ENCODE results near the gene HEPN1.

The HEPN1 gene

GRCh38 chr11:124937336-124937935, 18.4 kb downstream of the HEPN1 start:
- Mint-ChIP-seq H3K4me1 (no peaks in the 10 kb centered on the region), H3K4me3 (no peak overlapping the region), H3K27ac (no peak overlapping the region), H3K9me3 (no peaks in the 10 kb centered on the region), H3K36me3 (ENCODE audit: low read depth) (no peaks in the 10 kb centered on the region), H3K27me3 (peaks cover 2% of the 10 kb centered on the region)
- no peak for ATAC-seq
- no peak for DNase-seq

GRCh38 chr11:124938206-124938765, 19.2 kb downstream of the HEPN1 start:
- Mint-ChIP-seq H3K27ac (no peak overlapping the region), H3K4me1 (peaks cover 7% of the 10 kb centered on the region), H3K36me3 (ENCODE audit: low read depth) (no peaks in the 10 kb centered on the region), H3K27me3 (peaks cover 2% of the 10 kb centered on the region), H3K4me3 (no peak overlapping the region), H3K9me3 (no peaks in the 10 kb centered on the region)
- DNase-seq = no peak
- ATAC-seq = no peak

- Mint-ChIP-seq H3K36me3 (ENCODE audit: low read depth) (no peaks in the 10 kb centered on the region), H3K27ac (no peak overlapping the region), H3K27me3 (peaks cover 2% of the 10 kb centered on the region), H3K4me1 (peaks cover 13% of the 10 kb centered on the region), H3K4me3 (no peak overlapping the region), H3K9me3 (no peaks in the 10 kb centered on the region)
- no peak for ATAC-seq
- no peak for DNase-seq
These were observed 19.9 kb downstream of the HEPN1 start for GRCh38 chr11:124938970-124939369.

GRCh38 chr11:124941703-124942102, 22.7 kb downstream of the HEPN1 start:
- no peak for ATAC-seq
- H3K4me3 Mint-ChIP-seq = no peak overlapping the region
- no peak overlapping the region for H3K27ac Mint-ChIP-seq
- H3K36me3 Mint-ChIP-seq (ENCODE audit: low read depth) = no peaks in the 10 kb centered on the region
- no peaks in the 10 kb centered on the region for H3K9me3 Mint-ChIP-seq
- H3K4me1 Mint-ChIP-seq = peaks cover 13% of the 10 kb centered on the region
- no peaks in the 10 kb centered on the region for H3K27me3 Mint-ChIP-seq
- no peak for DNase-seq

GRCh38 chr11:124942466-124943253, 23.6 kb downstream of the HEPN1 start:
- Mint-ChIP-seq H3K36me3 (ENCODE audit: low read depth) (no peaks in the 10 kb centered on the region), H3K27ac (no peak overlapping the region), H3K4me3 (no peak overlapping the region), H3K9me3 (no peaks in the 10 kb centered on the region), H3K4me1 (peaks cover 13% of the 10 kb centered on the region), H3K27me3 (no peaks in the 10 kb centered on the region)
- no peak for DNase-seq
- ATAC-seq = no peak

GRCh38 chr11:124943254-124943616, 24.2 kb downstream of the HEPN1 start:
- no peak for ATAC-seq
- H3K4me3 Mint-ChIP-seq = no peak overlapping the region
- H3K27me3 Mint-ChIP-seq = no peaks in the 10 kb centered on the region
- no peak overlapping the region for H3K27ac Mint-ChIP-seq
- peaks cover 6% of the 10 kb centered on the region for H3K9me3 Mint-ChIP-seq
- H3K36me3 Mint-ChIP-seq (ENCODE audit: low read depth) = peaks cover under 1% of the 10 kb centered on the region
- H3K4me1 Mint-ChIP-seq = peaks cover 13% of the 10 kb centered on the region
- DNase-seq = no peak

- no peaks in the 10 kb centered on the region for H3K27me3 Mint-ChIP-seq
- H3K4me3 Mint-ChIP-seq = no peak overlapping the region
- peaks cover 3% of the 10 kb centered on the region for H3K36me3 Mint-ChIP-seq (ENCODE audit: low read depth)
- H3K4me1 Mint-ChIP-seq = peaks cover 13% of the 10 kb centered on the region
- DNase-seq = no peak
- peaks cover 11% of the 10 kb centered on the region for H3K9me3 Mint-ChIP-seq
- no peak overlapping the region for H3K27ac Mint-ChIP-seq
- peak; percentile 20 for ATAC-seq
These were observed 24.7 kb downstream of the HEPN1 start for GRCh38 chr11:124943741-124944140.

GRCh38 chr11:124944565-124944964, 25.5 kb downstream of the HEPN1 start:
- no peak overlapping the region for H3K27ac Mint-ChIP-seq
- peaks cover 11% of the 10 kb centered on the region for H3K9me3 Mint-ChIP-seq
- H3K4me3 Mint-ChIP-seq = no peak overlapping the region
- no peak for DNase-seq
- peaks cover 18% of the 10 kb centered on the region for H3K4me1 Mint-ChIP-seq
- H3K27me3 Mint-ChIP-seq = no peaks in the 10 kb centered on the region
- ATAC-seq = no peak
- H3K36me3 Mint-ChIP-seq (ENCODE audit: low read depth) = peaks cover 3% of the 10 kb centered on the region

GRCh38 chr11:124945826-124946225, 26.8 kb downstream of the HEPN1 start:
- no peak for DNase-seq
- Mint-ChIP-seq H3K4me3 (no peak overlapping the region), H3K9me3 (peaks cover 11% of the 10 kb centered on the region), H3K4me1 (peaks cover 20% of the 10 kb centered on the region), H3K27ac (no peak overlapping the region), H3K36me3 (ENCODE audit: low read depth) (peaks cover 3% of the 10 kb centered on the region), H3K27me3 (no peaks in the 10 kb centered on the region)
- ATAC-seq = no peak

GRCh38 chr11:124946735-124947141, 27.7 kb downstream of the HEPN1 start:
- peaks cover 11% of the 10 kb centered on the region for H3K9me3 Mint-ChIP-seq
- H3K4me3 Mint-ChIP-seq = no peak overlapping the region
- no peaks in the 10 kb centered on the region for H3K27me3 Mint-ChIP-seq
- H3K4me1 Mint-ChIP-seq = peaks cover 20% of the 10 kb centered on the region
- no peak overlapping the region for H3K27ac Mint-ChIP-seq
- H3K36me3 Mint-ChIP-seq (ENCODE audit: low read depth) = peaks cover 3% of the 10 kb centered on the region
- ATAC-seq (no peak), DNase-seq (no peak)

- H3K4me1 Mint-ChIP-seq = peaks cover 7% of the 10 kb centered on the region
- H3K27me3 Mint-ChIP-seq = no peaks in the 10 kb centered on the region
- H3K36me3 Mint-ChIP-seq (ENCODE audit: low read depth) = peaks cover 3% of the 10 kb centered on the region
- H3K4me3 Mint-ChIP-seq = no peak overlapping the region
- ATAC-seq (no peak), DNase-seq (no peak)
- no peak overlapping the region for H3K27ac Mint-ChIP-seq
- H3K9me3 Mint-ChIP-seq = peaks cover 11% of the 10 kb centered on the region
These were observed 31.7 kb downstream of the HEPN1 start for GRCh38 chr11:124950601-124951330.

- H3K27ac Mint-ChIP-seq = no peak overlapping the region
- peaks cover 3% of the 10 kb centered on the region for H3K36me3 Mint-ChIP-seq (ENCODE audit: low read depth)
- H3K9me3 Mint-ChIP-seq = peaks cover 11% of the 10 kb centered on the region
- DNase-seq (no peak), ATAC-seq (no peak)
- no peaks in the 10 kb centered on the region for H3K27me3 Mint-ChIP-seq
- peaks cover 7% of the 10 kb centered on the region for H3K4me1 Mint-ChIP-seq
- H3K4me3 Mint-ChIP-seq = no peak overlapping the region
These were observed 32.3 kb downstream of the HEPN1 start for GRCh38 chr11:124951341-124951740.

GRCh38 chr11:124953753-124954589, 34.9 kb downstream of the HEPN1 start, which contains the start of gene CCDC15:
TSS of gene CCDC15 (plus strand) at chr11:124954202. CDS start at chr11:124954733, 531 bp downstream.
- DNase-seq (peak; percentile 96), ATAC-seq (peak; percentile 97)
- Mint-ChIP-seq H3K9me3 (no peaks in the 10 kb centered on the region), H3K27me3 (no peaks in the 10 kb centered on the region), H3K4me3 (no peak within 1 kb of the TSS), H3K27ac (no peak within 1 kb of the TSS), H3K36me3 (ENCODE audit: low read depth) (no peaks in the 10 kb centered on the region), H3K4me1 (peaks cover 7% of the 10 kb centered on the region)

GRCh38 chr11:124954590-124954955, 35.5 kb downstream of the HEPN1 start:
- Mint-ChIP-seq H3K27ac (no peak overlapping the region), H3K4me3 (no peak overlapping the region), H3K9me3 (no peaks in the 10 kb centered on the region)

More at GRCh38 chr11:124954590-124954955, 35.5 kb downstream of the HEPN1 start:
- ATAC-seq (no peak), DNase-seq (no peak)
- Mint-ChIP-seq H3K27me3 (no peaks in the 10 kb centered on the region), H3K4me1 (peaks cover 2% of the 10 kb centered on the region), H3K36me3 (ENCODE audit: low read depth) (no peaks in the 10 kb centered on the region)

Data from activated naive CD8-positive, alpha-beta T cell treated with anti-CD3 and anti-CD28 coated beads, Interleukin-2, amount 50 U/mL, for 24 hours (primary cell).